Caco-2 (cell line): ENCODE measurements around the gene FHOD3. TPM values are rescaled to one million over a fixed set of nuclear protein-coding genes. Genes with fewer than 3 reads are reported as not detected.

Experiments
- BruUV-seq: library from RNA; stranded (reverse); fragments of 400-500 nt; replicated peaks from 2 replicates; lab custom pipeline; 2021; lab: Mats Ljungman, UMichigan
- CTCF ChIA-PET: fragments of 300-600 bp; sonication (Branson Sonifier 250); formaldehyde crosslinking; loops from one replicate; lab custom pipeline; 2022; ENCODE audit warnings: antibody characterized with exemption; lab: Charles Lee
- POLR2A ChIA-PET: fragments of 300-600 bp; sonication (Branson Sonifier 250); formaldehyde crosslinking; loops from one replicate; lab custom pipeline; 2022; ENCODE audit warnings: antibody characterized with exemption; lab: Charles Lee
- DNase-seq, 2 experiments: peaks; one replicate each; pipeline versions ENCODE4 v3.0.0 to v3.0.0-alpha.2; 2020 to 2022
- H3K27me3 ChIP-seq: replicated peaks from 2 replicates; pipeline ENCODE4 v1.6.0; 2011; ENCODE audit warnings: low read length; ENCODE audit not compliant: control insufficient read depth, insufficient read depth
- H3K36me3 ChIP-seq: 2 replicates; pipeline ENCODE4 v1.5.1; 2011; ENCODE audit warnings: low read length; ENCODE audit not compliant: control insufficient read depth, insufficient read depth
- H3K4me1 ChIP-seq: fragments of 250-450 bp; sonication (Bioruptor Pico); 2 replicates; pipeline ENCODE4 v1.5.1; 2020; ENCODE audit warnings: mild to moderate bottlenecking
- H3K4me3 ChIP-seq: 2 replicates; pipeline ENCODE4 v1.5.1; 2011; ENCODE audit warnings: low read depth, mild to moderate bottlenecking, control low read depth, low read length
- H3K9me3 ChIP-seq: fragments of 250-450 bp; sonication (Bioruptor Pico); 2 replicates; pipeline ENCODE4 v1.5.1; 2020; ENCODE audit warnings: mild to moderate bottlenecking, moderate library complexity
- H3K27ac Mint-ChIP-seq: one replicate; pipeline ENCODE4 v1.8.0; 2022; ENCODE audit warnings: mixed read lengths; ENCODE audit not compliant: unreplicated experiment
- H3K27me3 Mint-ChIP-seq: one replicate; pipeline ENCODE4 v1.8.0; 2022; ENCODE audit warnings: mixed read lengths; ENCODE audit not compliant: insufficient read depth, unreplicated experiment
- H3K36me3 Mint-ChIP-seq: one replicate; pipeline ENCODE4 v1.8.0; 2022; ENCODE audit warnings: mild to moderate bottlenecking, mixed read lengths; ENCODE audit not compliant: insufficient read depth, unreplicated experiment
- H3K4me1 Mint-ChIP-seq: one replicate; pipeline ENCODE4 v1.8.0; 2022; ENCODE audit warnings: low read depth, mixed read lengths; ENCODE audit not compliant: unreplicated experiment
- H3K4me3 Mint-ChIP-seq: one replicate; pipeline ENCODE4 v1.8.0; 2022; ENCODE audit warnings: mild to moderate bottlenecking, moderate library complexity, mixed read lengths; ENCODE audit not compliant: unreplicated experiment
- H3K9me3 Mint-ChIP-seq: one replicate; pipeline ENCODE4 v1.8.0; 2022; ENCODE audit warnings: mixed read lengths; ENCODE audit not compliant: unreplicated experiment
- intact Hi-C: fragments of 100-400 bp; cut with micrococcal nuclease; formaldehyde crosslinking; loops from one replicate; pipeline ENCODE4 v1.10.0; 2022; ENCODE audit not compliant: unreplicated experiment
- total RNA-seq: library from RNA; stranded (reverse); gene quantifications from 2 replicates; pipeline ENCODE4 v1.2.3, GENCODE V29; 2022
- TF ChIP-seq, protein P1 (sequence below), 2 experiments: fragments of 200-600 bp in 1 of 2; IDR thresholded peaks; 1 replicate in 1 of 2; 2 replicates in 1 of 2; pipeline versions ENCODE4 v1.5.1 to v1.8.0; 2011 to 2022; ENCODE audit warnings: antibody characterized with exemption in 1 of 2, control low read depth in 1 of 2, inconsistent platforms in 1 of 2, low read depth in 1 of 2, low read length in 1 of 2, mild to moderate bottlenecking in 1 of 2, moderate library complexity in 1 of 2; ENCODE audit not compliant: insufficient read depth in 1 of 2, severe bottlenecking in 1 of 2, unreplicated experiment in 1 of 2

Gene FHOD3
- total RNA-seq, 1 experiment from 2014 or later: not detected

GRCh38 chr18:36688020-36688965 lies 390.8 kb downstream of the FHOD3 start:
- no peak overlapping the region for H3K4me3 Mint-ChIP-seq
- peak; percentile 45 to 67 for DNase-seq
- intact Hi-C loops: loop anchor here (1.0 kb wide), 2 partner anchors 69 to 121 kb away; no protein-coding TSS in a partner anchor
- Histone ChIP-seq H3K4me3 (no peak overlapping the region), H3K27me3 (no peaks in the 10 kb centered on the region; the same call in 1 of the 2 replicates), H3K9me3 (no peaks in the 10 kb centered on the region), H3K4me1 (no peaks in the 10 kb centered on the region), H3K36me3 (no peaks in the 10 kb centered on the region)
- ChIA-PET POLR2A (no interaction called here), CTCF (interaction anchor here (1.1 kb wide), 2 partner anchors 69 to 71 kb away, joined by 5 read pairs; no protein-coding TSS in a partner anchor)
- no peaks in the 10 kb centered on the region for H3K4me1 Mint-ChIP-seq
- no peaks in the 10 kb centered on the region for H3K9me3 Mint-ChIP-seq
- peaks cover 16% of the 10 kb centered on the region for H3K27me3 Mint-ChIP-seq
- TF ChIP-seq, protein P1, sequence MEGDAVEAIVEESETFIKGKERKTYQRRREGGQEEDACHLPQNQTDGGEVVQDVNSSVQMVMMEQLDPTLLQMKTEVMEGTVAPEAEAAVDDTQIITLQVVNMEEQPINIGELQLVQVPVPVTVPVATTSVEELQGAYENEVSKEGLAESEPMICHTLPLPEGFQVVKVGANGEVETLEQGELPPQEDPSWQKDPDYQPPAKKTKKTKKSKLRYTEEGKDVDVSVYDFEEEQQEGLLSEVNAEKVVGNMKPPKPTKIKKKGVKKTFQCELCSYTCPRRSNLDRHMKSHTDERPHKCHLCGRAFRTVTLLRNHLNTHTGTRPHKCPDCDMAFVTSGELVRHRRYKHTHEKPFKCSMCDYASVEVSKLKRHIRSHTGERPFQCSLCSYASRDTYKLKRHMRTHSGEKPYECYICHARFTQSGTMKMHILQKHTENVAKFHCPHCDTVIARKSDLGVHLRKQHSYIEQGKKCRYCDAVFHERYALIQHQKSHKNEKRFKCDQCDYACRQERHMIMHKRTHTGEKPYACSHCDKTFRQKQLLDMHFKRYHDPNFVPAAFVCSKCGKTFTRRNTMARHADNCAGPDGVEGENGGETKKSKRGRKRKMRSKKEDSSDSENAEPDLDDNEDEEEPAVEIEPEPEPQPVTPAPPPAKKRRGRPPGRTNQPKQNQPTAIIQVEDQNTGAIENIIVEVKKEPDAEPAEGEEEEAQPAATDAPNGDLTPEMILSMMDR (IDR thresholded peaks at IDR 0.05; ENCODE audit: insufficient read depth in 1 of 2, low read depth in 1 of 2, low read length in 1 of 2, severe bottlenecking in 1 of 2, unreplicated experiment in 1 of 2): peak; percentile 45 to 72
- no peaks in the 10 kb centered on the region for H3K36me3 Mint-ChIP-seq
- no peak overlapping the region for H3K27ac Mint-ChIP-seq
- no TSS peak for BruUV-seq

DNA sequence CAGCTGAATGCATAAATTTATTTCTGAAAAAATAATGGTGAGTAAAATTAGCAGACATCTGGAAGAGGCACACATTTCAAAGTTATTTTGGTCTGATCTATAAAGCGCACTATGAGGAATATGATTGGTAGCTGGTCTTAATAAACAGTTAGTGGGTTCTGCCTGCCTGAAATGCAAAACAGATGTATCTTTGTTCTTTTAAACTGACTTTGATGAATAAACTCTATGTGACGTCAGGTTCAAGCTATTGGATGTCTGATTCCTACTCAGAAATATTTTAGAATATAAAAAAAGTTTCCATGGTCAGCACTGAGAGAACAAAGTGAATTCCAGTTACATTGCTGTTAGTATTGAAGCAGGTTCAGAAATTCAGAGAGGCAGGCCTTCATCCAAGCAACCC lies 394.9 kb downstream of the FHOD3 start:
- ChIA-PET CTCF (no interaction called here), POLR2A (no interaction called here)
- Mint-ChIP-seq H3K4me1 (no peaks in the 10 kb centered on the region), H3K36me3 (no peaks in the 10 kb centered on the region), H3K27ac (no peak overlapping the region), H3K27me3 (peaks cover 18% of the 10 kb centered on the region), H3K4me3 (no peak overlapping the region), H3K9me3 (no peaks in the 10 kb centered on the region)
- no peaks in the 10 kb centered on the region for H3K36me3 ChIP-seq
- H3K27me3 ChIP-seq: no peaks in the 10 kb centered on the region; the same call in 1 of the 2 replicates
- DNase-seq: no peak
- no peaks in the 10 kb centered on the region for H3K9me3 ChIP-seq
- no TSS peak for BruUV-seq
- no peaks in the 10 kb centered on the region for H3K4me1 ChIP-seq
- no peak overlapping the region for H3K4me3 ChIP-seq
- TF ChIP-seq, protein P1 (IDR thresholded peaks at IDR 0.05; ENCODE audit: insufficient read depth in 1 of 2, low read depth in 1 of 2, low read length in 1 of 2, severe bottlenecking in 1 of 2, unreplicated experiment in 1 of 2): no peak
- intact Hi-C loops: no loop called here

GRCh38 chr18:36692921-36693332 lies 395.4 kb downstream of the FHOD3 start:
- BruUV-seq: no TSS peak
- TF ChIP-seq, protein P1 (IDR thresholded peaks at IDR 0.05; ENCODE audit: insufficient read depth in 1 of 2, low read depth in 1 of 2, low read length in 1 of 2, severe bottlenecking in 1 of 2, unreplicated experiment in 1 of 2): no peak
- Histone ChIP-seq H3K9me3 (no peaks in the 10 kb centered on the region), H3K27me3 (no peaks in the 10 kb centered on the region; the same call in 1 of the 2 replicates), H3K4me3 (no peak overlapping the region), H3K4me1 (no peaks in the 10 kb centered on the region), H3K36me3 (no peaks in the 10 kb centered on the region)
- H3K4me1 Mint-ChIP-seq: no peaks in the 10 kb centered on the region
- H3K4me3 Mint-ChIP-seq: no peak overlapping the region
- intact Hi-C loops: no loop called here
- no peaks in the 10 kb centered on the region for H3K36me3 Mint-ChIP-seq
- H3K27ac Mint-ChIP-seq: no peak overlapping the region
- ChIA-PET CTCF (no interaction called here), POLR2A (no interaction called here)
- no peak for DNase-seq
- peaks cover 18% of the 10 kb centered on the region for H3K27me3 Mint-ChIP-seq
- H3K9me3 Mint-ChIP-seq: no peaks in the 10 kb centered on the region
